ENCODE results near the gene TEAD2.
"Not testable (repeated sequence)": the region's sequence is repeated elsewhere in the genome, so short reads cannot be mapped to it uniquely, and the experiment has no call there.

The TEAD2 gene

DNA sequence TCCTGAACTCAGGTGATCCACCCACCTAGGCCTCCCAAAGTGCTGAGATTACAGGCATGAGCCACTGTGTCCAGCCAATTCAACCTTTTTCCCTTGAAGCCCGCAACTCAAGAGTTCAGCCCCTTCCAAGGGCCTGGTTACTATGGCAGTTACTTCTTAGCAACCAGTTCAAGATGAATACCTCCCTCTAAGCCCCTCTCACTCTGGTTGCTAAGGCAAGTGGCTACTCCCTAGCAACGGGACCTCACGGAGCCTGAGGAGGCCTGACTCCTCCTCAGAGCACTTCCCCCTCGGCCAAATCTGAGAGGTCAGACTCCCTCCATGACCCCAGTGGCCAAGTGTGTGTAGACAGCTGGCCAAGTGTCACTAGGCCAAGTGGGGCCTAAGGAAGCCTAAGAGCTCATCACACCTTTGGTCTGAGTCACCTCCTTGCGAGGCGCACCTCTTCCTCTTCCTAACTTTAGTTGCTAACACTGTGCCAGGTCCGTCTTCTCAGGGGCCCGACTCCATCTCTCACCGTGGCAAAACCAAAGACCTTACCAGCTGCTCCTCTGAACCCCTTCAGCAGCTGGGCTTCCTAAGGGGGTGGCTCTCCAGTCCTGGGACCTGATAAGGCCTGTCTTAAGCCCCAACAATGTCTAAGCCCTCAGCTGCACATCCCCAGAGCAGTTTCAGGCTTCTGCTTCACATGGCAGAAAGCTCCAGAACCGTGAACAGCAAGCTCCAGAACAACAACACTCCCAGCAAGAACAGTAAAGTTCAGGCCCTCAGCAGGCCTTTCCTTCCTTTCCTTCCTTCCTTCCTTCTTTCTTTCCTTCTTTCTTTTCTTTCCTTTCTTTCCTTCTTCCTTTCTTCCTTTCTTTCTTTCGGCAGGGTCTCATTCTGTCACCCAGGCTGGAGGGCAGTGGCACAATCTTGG is 17.5 kb downstream of the TEAD2 start:
- no peak for DNase-seq

- no peak for DNase-seq
Observed at GRCh38 chr19:49343123-49343522, 19.1 kb downstream of the TEAD2 start.

- DNase-seq = no peak
Observed at GRCh38 chr19:49342291-49342721, 19.9 kb downstream of the TEAD2 start.

DNA sequence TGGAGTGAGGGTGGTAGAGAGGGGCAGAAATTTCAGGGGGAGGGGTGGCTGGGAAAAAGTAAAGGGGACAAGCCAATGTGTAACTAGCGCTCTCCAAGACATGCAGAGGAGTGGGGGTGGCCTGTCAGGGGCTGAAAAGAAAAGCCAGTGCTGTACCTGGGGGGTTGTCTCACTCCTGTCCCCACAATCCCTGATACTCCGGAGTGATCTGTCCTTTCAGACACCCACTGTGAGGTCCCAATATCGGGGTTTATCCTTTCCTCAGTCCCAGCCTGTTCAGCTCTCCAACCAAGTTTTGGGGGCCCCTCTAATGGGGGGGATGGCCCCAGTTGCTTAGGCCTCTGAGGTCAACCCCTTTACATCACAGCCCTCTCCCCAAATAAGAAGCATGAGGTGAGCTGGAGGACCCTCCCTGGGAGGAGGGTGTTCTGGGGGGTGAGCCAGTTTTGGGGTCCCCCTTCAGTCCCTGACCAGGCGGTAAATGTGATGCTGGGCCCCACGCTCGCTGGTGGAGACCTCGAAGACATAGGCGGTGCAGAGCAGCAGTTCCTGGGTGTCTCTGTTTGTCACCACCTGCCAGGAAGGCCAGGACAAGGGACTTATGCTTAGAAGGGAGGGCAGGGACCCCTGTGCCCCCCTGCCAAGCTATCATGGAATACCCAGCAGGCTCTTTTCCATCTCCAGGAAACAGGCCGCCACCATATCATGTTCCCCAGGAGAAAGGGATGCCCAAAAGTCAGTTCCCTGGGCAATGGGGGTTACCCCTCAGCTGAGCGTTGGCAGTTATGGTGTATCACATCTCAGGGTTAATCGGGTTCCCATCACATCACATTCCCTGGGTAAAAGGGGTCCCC is 21.1 kb downstream of the TEAD2 start:
- no peak for DNase-seq

DNA sequence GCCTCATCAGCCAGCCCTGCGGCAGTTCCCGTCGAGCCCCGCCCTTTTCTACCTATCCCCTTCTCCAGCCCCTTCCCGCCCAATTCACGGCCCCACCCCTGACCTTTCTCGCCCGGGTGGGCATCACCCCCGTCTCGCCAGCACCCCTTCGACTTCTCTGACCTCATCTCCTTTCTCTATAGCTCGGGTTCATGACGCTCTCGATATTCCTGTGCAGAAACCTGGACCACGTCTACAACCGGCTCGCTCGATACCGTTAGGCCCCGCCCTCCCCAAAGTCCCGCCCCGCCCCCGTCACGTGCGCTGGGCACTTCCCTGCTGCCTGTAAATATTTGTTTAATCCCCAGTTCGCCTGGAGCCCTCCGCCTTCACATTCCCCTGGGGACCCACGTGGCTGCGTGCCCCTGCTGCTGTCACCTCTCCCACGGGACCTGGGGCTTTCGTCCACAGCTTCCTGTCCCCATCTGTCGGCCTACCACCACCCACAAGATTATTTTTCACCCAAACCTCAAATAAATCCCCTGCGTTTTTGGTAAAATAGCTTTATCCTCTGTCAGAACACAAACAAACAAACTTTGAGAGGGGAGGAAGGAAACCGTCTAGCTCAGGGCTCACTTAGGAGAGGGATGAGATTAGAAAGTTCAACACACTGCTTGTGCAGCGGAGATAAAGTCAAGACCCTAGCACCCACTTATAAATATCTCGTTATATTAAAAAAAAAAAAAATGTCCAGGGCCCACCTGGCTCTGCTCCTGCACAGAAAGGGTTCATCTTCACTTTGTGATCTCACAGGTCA is 21.9 kb downstream of the TEAD2 start:
- no peak for DNase-seq

DNA sequence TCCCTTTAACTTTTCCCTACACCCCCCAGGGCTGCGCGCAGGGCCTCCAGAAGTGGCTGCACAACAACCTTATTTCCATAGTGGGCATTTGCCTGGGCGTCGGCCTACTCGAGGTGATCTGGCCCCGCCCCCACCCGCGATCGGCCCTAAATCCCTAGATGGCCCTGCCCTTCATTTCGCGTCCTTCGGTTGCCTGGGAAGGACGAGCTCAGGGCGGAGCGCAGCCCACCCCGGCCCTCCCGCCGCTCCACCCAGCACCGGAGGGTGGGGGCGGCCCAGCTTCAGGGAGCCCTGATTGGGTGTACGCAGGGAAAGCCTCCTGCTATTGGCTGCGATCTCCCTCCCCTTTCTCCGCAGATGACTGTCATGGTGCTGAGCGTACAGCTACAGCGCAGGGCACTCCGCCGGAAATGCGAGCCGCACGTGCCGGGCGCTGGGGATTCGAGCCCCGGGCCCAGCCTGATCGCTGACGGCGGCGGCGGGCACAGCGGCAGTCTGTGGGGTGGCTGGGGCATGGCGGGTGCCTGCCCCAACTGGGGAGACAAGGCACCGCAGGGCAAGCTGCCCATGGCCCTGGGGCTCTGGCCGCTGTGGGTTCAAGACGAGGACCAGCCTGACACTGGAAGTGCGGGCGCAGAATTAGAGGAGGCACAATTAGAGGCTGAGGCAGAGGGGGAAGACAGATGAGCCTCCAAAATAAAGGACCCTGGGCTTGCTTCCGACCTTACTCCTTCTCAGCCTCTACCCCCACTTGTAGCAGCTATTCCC is 22.7 kb downstream of the TEAD2 start:
- no peak for DNase-seq

DNA sequence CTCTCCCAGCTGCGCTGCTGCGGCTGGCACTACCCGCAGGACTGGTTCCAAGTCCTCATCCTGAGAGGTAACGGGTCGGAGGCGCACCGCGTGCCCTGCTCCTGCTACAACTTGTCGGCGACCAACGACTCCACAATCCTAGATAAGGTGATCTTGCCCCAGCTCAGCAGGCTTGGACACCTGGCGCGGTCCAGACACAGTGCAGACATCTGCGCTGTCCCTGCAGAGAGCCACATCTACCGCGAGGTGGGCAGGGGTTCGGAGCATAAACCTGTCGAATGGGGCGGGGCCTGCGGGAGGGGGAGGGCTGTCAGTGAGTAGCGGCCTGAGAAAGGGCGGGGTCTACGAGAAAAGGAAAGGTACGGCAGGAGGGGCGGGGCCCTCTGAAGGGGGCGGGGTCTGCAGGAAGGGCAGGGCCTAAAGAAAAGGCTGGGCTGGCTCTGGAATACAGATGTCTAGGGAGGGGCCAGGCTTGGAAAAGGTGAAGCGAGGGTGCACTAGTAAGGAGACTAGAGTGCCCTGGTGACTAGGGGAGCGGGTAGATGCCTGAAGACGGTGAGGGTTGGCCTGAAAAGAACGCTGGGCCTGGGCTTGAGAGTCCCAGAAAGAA is 23.4 kb downstream of the TEAD2 start:
- no peak for DNase-seq

DNA sequence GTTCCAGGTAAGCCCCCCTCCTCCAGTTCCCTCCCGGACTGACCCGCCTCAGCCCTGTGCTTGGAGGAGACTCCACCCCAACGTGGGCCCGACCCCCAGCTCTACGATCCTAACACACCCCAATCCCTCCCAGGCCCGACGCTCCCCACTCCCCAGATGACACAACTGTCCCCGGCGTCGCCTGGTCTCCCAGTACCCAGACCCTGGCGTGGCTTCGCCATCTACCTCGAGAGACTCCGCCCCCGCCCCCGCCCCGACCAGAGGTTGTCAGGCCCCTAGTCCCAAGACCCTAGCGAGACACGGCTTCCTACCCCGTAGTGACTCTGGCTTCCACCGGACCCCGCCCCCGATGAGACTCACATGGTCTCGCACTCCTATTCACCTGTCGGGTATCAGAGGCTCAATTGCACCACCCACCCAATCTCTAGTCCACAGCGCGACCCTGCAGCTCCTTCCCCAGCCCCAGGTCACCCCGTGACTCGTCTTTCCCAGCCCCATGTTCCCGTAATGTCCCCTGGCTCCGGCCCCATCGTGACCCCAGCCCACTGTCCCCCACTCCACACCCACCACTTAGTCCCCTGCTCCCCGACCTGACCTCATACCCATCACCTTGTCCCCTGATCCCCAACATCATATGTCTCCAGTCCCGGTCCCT is 24.1 kb downstream of the TEAD2 start:
- no peak for DNase-seq

GRCh38 chr19:49337267-49338022 is 24.8 kb downstream of the TEAD2 start:
- no peak for DNase-seq

DNA sequence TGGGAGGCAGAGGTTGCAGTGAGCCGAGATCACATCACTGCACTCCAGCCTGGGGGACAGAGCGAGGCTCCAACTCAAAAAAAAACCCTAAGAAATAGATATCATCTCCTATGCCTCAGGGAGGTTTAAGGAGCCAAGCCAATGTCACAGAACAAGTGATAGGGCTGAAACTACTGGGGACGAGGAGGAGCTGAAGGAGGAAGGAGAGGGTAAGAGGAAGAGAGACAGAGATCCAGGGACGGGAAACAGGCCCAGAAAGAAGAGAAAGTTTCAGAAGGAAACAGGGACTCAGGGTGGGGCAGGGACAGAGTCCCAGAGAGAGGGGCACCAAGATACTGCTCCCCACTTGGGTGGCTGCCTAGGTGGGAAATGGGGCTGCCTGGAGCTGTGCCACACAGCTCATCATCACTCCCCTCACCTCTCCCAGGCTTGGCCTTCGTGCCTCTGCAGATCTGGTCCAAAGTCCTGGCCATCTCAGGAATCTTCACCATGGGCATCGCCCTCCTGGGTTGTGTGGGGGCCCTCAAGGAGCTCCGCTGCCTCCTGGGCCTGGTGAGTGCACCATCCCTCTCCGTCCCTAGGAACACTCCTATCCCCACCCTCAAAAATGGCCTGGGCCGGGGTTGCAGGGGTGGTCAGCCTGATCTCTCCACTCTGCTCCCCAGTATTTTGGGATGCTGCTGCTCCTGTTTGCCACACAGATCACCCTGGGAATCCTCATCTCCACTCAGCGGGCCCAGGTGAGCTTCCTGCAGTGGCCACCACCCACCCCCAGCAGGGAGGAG is 25.5 kb downstream of the TEAD2 start:
- DNase-seq = no peak

- DNase-seq = no peak
Observed at GRCh38 chr19:49335784-49336481, 26.3 kb downstream of the TEAD2 start.

DNA sequence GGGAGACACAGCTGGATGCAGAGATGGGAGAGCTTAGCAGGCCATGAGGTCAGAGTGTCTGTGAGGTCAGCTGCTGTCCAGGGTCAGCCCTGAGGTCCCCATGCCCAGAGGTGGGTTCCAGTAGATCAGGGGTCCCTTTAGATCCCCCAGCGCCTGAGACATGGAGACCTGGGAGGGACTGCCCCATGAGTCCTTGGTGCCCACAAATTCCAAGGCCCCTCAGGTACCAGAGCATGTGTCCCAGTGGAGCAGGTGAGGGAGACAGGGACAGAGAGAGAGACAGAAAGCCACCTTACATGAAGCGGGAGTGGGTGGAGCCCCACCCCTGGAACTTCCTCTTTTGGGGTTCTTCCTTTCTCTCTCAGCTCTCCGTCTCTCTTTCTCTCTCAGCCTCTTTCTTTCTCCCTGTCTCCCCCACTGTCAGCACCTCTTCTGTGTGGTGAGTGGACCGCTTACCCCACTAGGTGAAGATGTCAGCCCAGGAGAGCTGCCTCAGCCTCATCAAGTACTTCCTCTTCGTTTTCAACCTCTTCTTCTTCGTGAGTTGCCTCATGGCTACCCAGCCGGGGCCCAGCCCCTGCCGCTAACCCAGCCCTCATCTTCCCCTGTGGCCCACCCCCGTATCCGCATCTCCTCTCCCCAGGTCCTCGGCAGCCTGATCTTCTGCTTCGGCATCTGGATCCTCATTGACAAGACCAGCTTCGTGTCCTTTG is 27.0 kb downstream of the TEAD2 start, which contains the start of gene CD37:
Gene CD37, plus strand, starts transcription at position 336 of the 713 bp plus-strand sequence. Its CDS starts 135 bp downstream, at position 471.
- peak; percentile 28 to 38 for DNase-seq

DNA sequence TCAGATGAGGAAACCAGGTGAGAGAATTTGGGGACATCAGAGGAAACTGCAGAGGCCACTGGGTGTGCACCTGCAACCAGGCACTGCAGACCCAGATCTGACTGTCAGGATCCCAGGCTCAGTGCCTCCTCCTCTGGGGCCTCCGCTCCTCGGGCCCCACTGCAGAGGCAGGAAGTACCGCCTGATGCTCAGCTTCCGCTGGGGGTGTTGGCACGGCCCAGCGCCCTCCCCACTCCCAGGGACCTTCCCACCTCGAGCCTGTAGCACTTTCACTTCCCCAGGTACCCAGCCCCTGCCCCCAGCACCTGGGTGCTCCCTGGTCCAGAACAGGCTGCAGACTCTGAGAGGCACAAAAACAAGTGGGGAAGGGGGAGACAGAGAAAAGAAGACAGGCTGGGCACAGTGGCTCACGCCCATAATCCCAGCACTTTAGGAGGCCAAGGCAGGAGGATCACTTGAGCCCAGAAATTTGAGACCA is 28.4 kb downstream of the TEAD2 start:
- peak; percentile 42 to 51 for DNase-seq

GRCh38 chr19:49333418-49333805 is 28.8 kb downstream of the TEAD2 start:
- no peak for DNase-seq

- DNase-seq = not testable (repeated sequence)
Observed at GRCh38 chr19:49332691-49333417, 29.4 kb downstream of the TEAD2 start.

- peak; percentile 52 to 59 for DNase-seq
Observed at GRCh38 chr19:49331616-49332055, 30.6 kb downstream of the TEAD2 start.

- DNase-seq = not testable (repeated sequence)
Observed at GRCh38 chr19:49331187-49331586, 31.0 kb downstream of the TEAD2 start.
